RWPE2 (cell line): ENCODE results near the gene DLGAP4.

Experiments
- ATAC-seq: fragments of 200-7000 bp; cut with Tn5 transposase; 3 replicates; pipeline ENCODE4 v1.9.1; 2021; ENCODE audit warnings: low read depth
- DNase-seq: peaks from one replicate; pipeline ENCODE4 v3.0.0-alpha.2; 2020; ENCODE audit warnings: low spot score
- H3K27ac ChIP-seq: fragments of 450-650 bp; 2 replicates; pipeline ENCODE4 v1.5.1; 2017; ENCODE audit warnings: mild to moderate bottlenecking; ENCODE audit not compliant: poor library complexity, severe bottlenecking
- H3K27me3 ChIP-seq: fragments of 250-450 bp; sonication (Bioruptor Pico); 2 replicates; pipeline ENCODE4 v1.5.1; 2021; ENCODE audit warnings: mild to moderate bottlenecking, moderate library complexity; ENCODE audit not compliant: insufficient read depth, poor library complexity, severe bottlenecking
- H3K36me3 ChIP-seq: fragments of 250-450 bp; sonication (Bioruptor Pico); 2 replicates; pipeline ENCODE4 v1.5.1; 2020; ENCODE audit warnings: low read depth, mild to moderate bottlenecking, moderate library complexity
- H3K4me1 ChIP-seq: fragments of 250-450 bp; sonication (Bioruptor Pico); 2 replicates; pipeline ENCODE4 v1.5.1; 2021; ENCODE audit warnings: mild to moderate bottlenecking, moderate library complexity; ENCODE audit not compliant: insufficient read depth, poor library complexity, severe bottlenecking
- H3K4me3 ChIP-seq: fragments of 250-450 bp; sonication (Bioruptor Pico); 2 replicates; pipeline ENCODE4 v1.5.1; 2021; ENCODE audit warnings: mild to moderate bottlenecking, moderate library complexity; ENCODE audit not compliant: severe bottlenecking
- H3K9me3 ChIP-seq: fragments of 250-450 bp; sonication (Bioruptor Pico); 2 replicates; pipeline ENCODE4 v1.5.1; 2021; ENCODE audit warnings: mild to moderate bottlenecking, moderate library complexity; ENCODE audit not compliant: severe bottlenecking
- CTCF ChIP-seq: fragments of 450-650 bp; IDR thresholded peaks from one replicate; pipeline ENCODE4 v1.5.1; 2017; ENCODE audit warnings: mild to moderate bottlenecking, moderate library complexity; ENCODE audit not compliant: poor library complexity, severe bottlenecking

DLGAP4 gene

DNA sequence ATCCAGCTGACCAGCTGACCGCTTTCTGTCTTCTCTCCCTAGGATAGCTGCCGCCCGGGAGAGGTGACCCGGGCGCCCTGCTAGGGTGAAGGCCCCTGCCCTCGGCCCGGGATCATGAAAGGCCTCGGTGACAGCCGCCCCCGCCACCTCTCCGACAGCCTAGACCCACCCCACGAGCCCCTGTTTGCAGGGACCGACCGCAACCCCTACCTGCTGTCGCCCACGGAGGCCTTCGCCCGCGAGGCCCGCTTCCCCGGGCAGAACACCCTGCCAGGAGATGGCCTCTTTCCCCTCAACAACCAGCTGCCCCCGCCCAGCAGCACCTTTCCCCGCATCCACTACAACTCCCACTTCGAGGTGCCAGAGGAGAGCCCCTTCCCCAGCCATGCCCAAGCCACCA, 125.5 kb downstream of the DLGAP4 start:
- ATAC-seq, result no peak
- no peak for DNase-seq
- Histone ChIP-seq H3K4me3 (no peak overlapping the region), H3K4me1 (no peaks in the 10 kb centered on the region), H3K27ac (no peak overlapping the region), H3K9me3 (no peaks in the 10 kb centered on the region), H3K36me3 (no peaks in the 10 kb centered on the region), H3K27me3 (no peaks in the 10 kb centered on the region)
- TF ChIP-seq CTCF, result no peak

DNA sequence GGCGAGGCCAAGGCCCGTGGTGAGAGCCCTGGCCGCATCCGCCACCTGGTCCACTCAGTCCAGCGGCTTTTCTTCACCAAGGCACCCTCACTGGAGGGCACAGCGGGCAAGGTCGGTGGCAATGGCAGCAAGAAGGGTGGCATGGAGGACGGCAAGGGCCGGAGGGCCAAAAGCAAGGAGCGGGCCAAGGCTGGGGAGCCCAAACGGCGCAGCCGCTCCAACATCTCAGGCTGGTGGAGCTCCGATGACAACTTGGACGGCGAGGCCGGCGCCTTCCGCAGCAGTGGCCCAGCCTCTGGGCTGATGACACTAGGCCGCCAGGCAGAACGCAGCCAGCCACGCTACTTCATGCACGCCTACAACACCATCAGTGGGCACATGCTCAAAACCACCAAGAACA, 126.0 kb downstream of the DLGAP4 start:
- no peak for DNase-seq
- Histone ChIP-seq H3K27ac (no peak overlapping the region), H3K36me3 (no peaks in the 10 kb centered on the region), H3K4me1 (no peaks in the 10 kb centered on the region), H3K4me3 (no peak overlapping the region), H3K9me3 (no peaks in the 10 kb centered on the region), H3K27me3 (no peaks in the 10 kb centered on the region)
- ATAC-seq, result no peak
- TF ChIP-seq CTCF, result no peak

DNA sequence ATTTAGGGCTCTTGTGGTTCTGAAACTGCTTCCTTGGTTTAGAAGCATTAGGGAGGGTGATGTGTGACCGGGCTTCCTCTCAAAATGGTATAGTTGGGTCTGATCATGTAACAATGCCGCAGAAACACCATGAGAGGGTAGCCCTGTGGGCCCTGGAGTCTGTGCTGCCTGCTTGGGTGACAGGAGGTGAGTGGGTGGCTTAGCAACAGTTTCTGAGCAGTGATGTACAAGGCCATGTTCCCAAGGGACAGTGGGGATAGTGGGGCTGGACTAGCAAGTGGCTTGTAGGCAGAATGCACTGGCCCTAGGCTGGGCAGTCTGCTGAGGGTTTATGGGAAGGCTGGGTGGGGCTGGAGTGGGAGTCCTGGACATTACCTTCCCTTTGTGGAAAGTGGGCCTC, 128.2 kb downstream of the DLGAP4 start:
- Histone ChIP-seq H3K27me3 (no peaks in the 10 kb centered on the region), H3K4me3 (no peak overlapping the region), H3K36me3 (no peaks in the 10 kb centered on the region), H3K9me3 (no peaks in the 10 kb centered on the region), H3K27ac (no peak overlapping the region), H3K4me1 (no peaks in the 10 kb centered on the region)
- ATAC-seq (no peak), DNase-seq (no peak)
- TF ChIP-seq CTCF, result no peak

- ATAC-seq, result no peak
- no peaks in the 10 kb centered on the region for H3K4me1 ChIP-seq
- no peak for DNase-seq
- H3K4me3 ChIP-seq, result no peak overlapping the region
- no peaks in the 10 kb centered on the region for H3K27me3 ChIP-seq
- no peaks in the 10 kb centered on the region for H3K36me3 ChIP-seq
- no peak overlapping the region for H3K27ac ChIP-seq
- H3K9me3 ChIP-seq, result no peaks in the 10 kb centered on the region
- no peak for TF ChIP-seq CTCF
These were observed 129.0 kb downstream of the DLGAP4 start for GRCh38 chr20:36435124-36435523.

DNA sequence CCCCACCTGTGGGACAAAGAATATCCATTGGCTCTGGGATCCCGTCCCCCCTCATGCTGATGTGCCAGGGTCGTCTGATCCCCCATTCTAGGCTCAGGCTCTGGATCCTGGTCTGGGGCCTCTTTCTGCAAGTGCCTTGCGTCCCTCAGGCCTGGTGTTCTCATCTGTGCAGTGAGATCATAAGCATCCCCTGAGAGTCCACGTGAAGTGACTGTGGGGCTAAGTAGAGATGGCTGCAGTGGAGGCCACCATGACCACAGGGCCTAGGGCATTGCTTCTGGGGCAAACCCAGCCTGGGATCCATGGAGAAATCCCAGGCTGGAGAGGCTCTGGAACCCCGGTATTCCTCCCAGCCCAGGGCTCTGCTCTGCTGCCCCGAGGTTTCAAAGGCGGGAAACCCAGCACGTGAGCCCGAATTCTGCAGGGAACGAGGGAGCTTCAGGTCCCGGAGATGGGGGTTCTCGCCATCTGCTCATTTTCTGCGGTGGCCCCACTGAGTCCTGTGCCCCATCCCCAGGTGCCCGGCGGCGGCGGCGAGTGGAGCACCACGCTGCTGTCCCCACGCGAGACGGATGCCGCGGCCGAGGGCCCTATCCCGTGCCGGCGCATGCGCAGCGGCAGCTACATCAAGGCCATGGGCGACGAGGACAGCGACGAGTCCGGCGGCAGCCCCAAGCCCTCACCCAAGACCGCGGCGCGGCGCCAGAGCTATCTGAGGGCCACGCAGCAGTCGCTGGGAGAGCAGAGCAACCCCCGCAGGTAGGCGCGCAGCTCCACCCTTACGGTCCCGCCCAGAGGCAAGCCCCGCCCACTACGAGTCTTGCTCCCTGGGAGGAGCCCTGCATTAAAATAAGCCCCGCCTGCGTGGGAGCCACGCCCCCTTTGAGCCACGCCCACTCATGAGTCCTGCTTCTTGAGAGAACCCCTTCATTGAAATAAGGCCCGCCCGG, 129.7 kb downstream of the DLGAP4 start:
- peak; percentile 33 for TF ChIP-seq CTCF
- peak; percentile 98 for DNase-seq
- ATAC-seq, result peak; percentile 82
- H3K4me3 ChIP-seq, result peak overlapping the region; percentile 22
- H3K27me3 ChIP-seq, result no peaks in the 10 kb centered on the region
- H3K36me3 ChIP-seq, result no peaks in the 10 kb centered on the region
- H3K4me1 ChIP-seq, result no peaks in the 10 kb centered on the region
- no peaks in the 10 kb centered on the region for H3K9me3 ChIP-seq
- no peak overlapping the region for H3K27ac ChIP-seq
